DND-41 (cell line): Measurements from ENCODE around the gene ZRANB3.

Experiments used
- ATAC-seq: fragments of 200-7000 bp; cut with Tn5 transposase; 3 replicates; pipeline ENCODE4 v1.9.1; 2021; ENCODE audit warnings: low read depth; ENCODE audit not compliant: insufficient read depth
- DNase-seq: peaks from one replicate; pipeline ENCODE4 v3.0.0-alpha.2; 2020
- H2AFZ ChIP-seq: 2 replicates; pipeline ENCODE4 v1.6.0; 2012; ENCODE audit warnings: low read depth, low read length
- H3K27ac ChIP-seq: 2 replicates; pipeline ENCODE4 v1.5.1; 2012; ENCODE audit warnings: low read length, inconsistent platforms
- H3K27me3 ChIP-seq: fragments of 200-600 bp; sonication (generic); 2 replicates; pipeline ENCODE4 v1.6.0; 2012; ENCODE audit warnings: low read length, mild to moderate bottlenecking, inconsistent platforms; ENCODE audit not compliant: insufficient read depth, poor library complexity
- H3K36me3 ChIP-seq: 2 replicates; pipeline ENCODE4 v1.5.1; 2012; ENCODE audit warnings: low read length, inconsistent platforms; ENCODE audit not compliant: insufficient read depth
- H3K4me1 ChIP-seq: 2 replicates; pipeline ENCODE4 v1.5.1; 2012; ENCODE audit warnings: mild to moderate bottlenecking, low read length; ENCODE audit not compliant: insufficient read depth
- H3K4me2 ChIP-seq: 2 replicates; pipeline ENCODE4 v1.6.0; 2012; ENCODE audit warnings: mild to moderate bottlenecking, moderate library complexity, low read length, inconsistent platforms; ENCODE audit not compliant: insufficient read depth
- H3K4me3 ChIP-seq, 2 experiments: fragments of 200-600 bp in 1 of 2; shearing (Covaris generic) in 1 of 2; 2 replicates each; pipeline ENCODE4 v1.5.1; 2012 to 2016; ENCODE audit warnings: inconsistent platforms in 2 of 2, low read length in 2 of 2, mild to moderate bottlenecking in 2 of 2, low read depth in 1 of 2, moderate library complexity in 1 of 2
- H3K79me2 ChIP-seq: 2 replicates; pipeline ENCODE4 v1.6.0; 2012; ENCODE audit warnings: low read length, inconsistent platforms; ENCODE audit not compliant: insufficient read depth
- H3K9ac ChIP-seq: 2 replicates; pipeline ENCODE4 v1.6.0; 2012; ENCODE audit warnings: low read depth, mild to moderate bottlenecking, inconsistent platforms, low read length, moderate library complexity
- H3K9me3 ChIP-seq: 2 replicates; pipeline ENCODE4 v1.5.1; 2012; ENCODE audit warnings: low read length, moderate library complexity, mild to moderate bottlenecking, inconsistent platforms; ENCODE audit not compliant: insufficient read depth, severe bottlenecking
- H4K20me1 ChIP-seq: 2 replicates; pipeline ENCODE4 v1.6.0; 2012; ENCODE audit warnings: low read length; ENCODE audit not compliant: insufficient read depth
- EZH2 ChIP-seq: IDR thresholded peaks from 3 replicates; pipeline ENCODE4 v1.6.1; 2012; ENCODE audit warnings: borderline replicate concordance, low read depth, mild to moderate bottlenecking, moderate library complexity, low read length, inconsistent platforms; ENCODE audit not compliant: severe bottlenecking
- TF ChIP-seq, protein P1 (sequence below): IDR thresholded peaks from 2 replicates; pipeline ENCODE4 v1.5.1; 2012; ENCODE audit warnings: borderline replicate concordance, low read length, moderate library complexity, mild to moderate bottlenecking; ENCODE audit not compliant: poor library complexity, severe bottlenecking; ENCODE audit errors: extremely low read depth

The ZRANB3 gene

GRCh38 chr2:135386993-135387392 is 144.0 kb downstream of the ZRANB3 start:
- Histone ChIP-seq H3K27ac (no peak overlapping the region), H3K27me3 (no peaks in the 10 kb centered on the region), H3K79me2 (no peaks in the 10 kb centered on the region), H3K4me1 (no peaks in the 10 kb centered on the region), H3K9me3 (peaks cover 3% of the 10 kb centered on the region), H3K4me2 (no peak overlapping the region), H3K9ac (no peak overlapping the region), H2AFZ (no peak overlapping the region), H4K20me1 (no peaks in the 10 kb centered on the region), H3K4me3 (no peak overlapping the region), H3K36me3 (peaks cover 3% of the 10 kb centered on the region; the same call in 1 of the 2 replicates)
- DNase-seq, result no peak
- TF ChIP-seq EZH2, result no peak
- TF ChIP-seq, protein P1, sequence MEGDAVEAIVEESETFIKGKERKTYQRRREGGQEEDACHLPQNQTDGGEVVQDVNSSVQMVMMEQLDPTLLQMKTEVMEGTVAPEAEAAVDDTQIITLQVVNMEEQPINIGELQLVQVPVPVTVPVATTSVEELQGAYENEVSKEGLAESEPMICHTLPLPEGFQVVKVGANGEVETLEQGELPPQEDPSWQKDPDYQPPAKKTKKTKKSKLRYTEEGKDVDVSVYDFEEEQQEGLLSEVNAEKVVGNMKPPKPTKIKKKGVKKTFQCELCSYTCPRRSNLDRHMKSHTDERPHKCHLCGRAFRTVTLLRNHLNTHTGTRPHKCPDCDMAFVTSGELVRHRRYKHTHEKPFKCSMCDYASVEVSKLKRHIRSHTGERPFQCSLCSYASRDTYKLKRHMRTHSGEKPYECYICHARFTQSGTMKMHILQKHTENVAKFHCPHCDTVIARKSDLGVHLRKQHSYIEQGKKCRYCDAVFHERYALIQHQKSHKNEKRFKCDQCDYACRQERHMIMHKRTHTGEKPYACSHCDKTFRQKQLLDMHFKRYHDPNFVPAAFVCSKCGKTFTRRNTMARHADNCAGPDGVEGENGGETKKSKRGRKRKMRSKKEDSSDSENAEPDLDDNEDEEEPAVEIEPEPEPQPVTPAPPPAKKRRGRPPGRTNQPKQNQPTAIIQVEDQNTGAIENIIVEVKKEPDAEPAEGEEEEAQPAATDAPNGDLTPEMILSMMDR, result no peak
- no peak for ATAC-seq

GRCh38 chr2:135378591-135378990 is 152.4 kb downstream of the ZRANB3 start:
- Histone ChIP-seq H2AFZ (no peak overlapping the region), H3K9me3 (peaks cover 7% of the 10 kb centered on the region), H3K4me2 (no peak overlapping the region), H3K9ac (no peak overlapping the region), H4K20me1 (no peaks in the 10 kb centered on the region), H3K79me2 (no peaks in the 10 kb centered on the region), H3K36me3 (peaks cover 5% of the 10 kb centered on the region; the same call in 1 of the 2 replicates), H3K27me3 (no peaks in the 10 kb centered on the region), H3K4me3 (no peak overlapping the region), H3K27ac (no peak overlapping the region), H3K4me1 (no peaks in the 10 kb centered on the region)
- DNase-seq (no peak), ATAC-seq (no peak)
- no peak for TF ChIP-seq EZH2
- TF ChIP-seq, protein P1, result no peak

DNA sequence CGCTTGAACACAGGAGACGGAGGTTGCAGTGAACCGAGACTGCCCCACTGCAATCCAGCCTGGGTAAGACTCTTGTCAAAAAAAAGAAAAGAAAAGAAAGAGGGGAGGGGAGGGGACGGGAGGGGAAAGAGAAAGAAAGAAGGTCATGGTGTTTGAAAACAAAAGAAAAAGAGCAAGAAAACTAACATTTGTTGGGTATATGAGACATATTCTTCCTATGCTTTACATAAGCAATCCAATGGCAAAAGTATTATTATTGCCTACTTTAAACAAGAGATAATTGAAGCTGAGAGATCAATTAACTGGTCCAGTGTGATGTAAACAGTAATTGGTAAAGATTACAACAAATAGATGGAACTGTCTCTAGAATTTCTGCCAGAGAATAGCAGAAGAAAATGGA is 157.3 kb downstream of the ZRANB3 start:
- DNase-seq, result no peak
- no peak for ATAC-seq

More for the DNA sequence above, 157.3 kb downstream of the ZRANB3 start:
- no peak overlapping the region for H3K4me3 ChIP-seq
- H3K36me3 ChIP-seq, result no peaks in the 10 kb centered on the region
- no peaks in the 10 kb centered on the region for H3K9me3 ChIP-seq
- H3K79me2 ChIP-seq, result no peaks in the 10 kb centered on the region
- H2AFZ ChIP-seq, result no peak overlapping the region
- no peaks in the 10 kb centered on the region for H3K4me1 ChIP-seq
- H3K27me3 ChIP-seq, result no peaks in the 10 kb centered on the region
- no peak overlapping the region for H3K4me2 ChIP-seq
- no peak overlapping the region for H3K27ac ChIP-seq
- H3K9ac ChIP-seq, result no peak overlapping the region
- no peaks in the 10 kb centered on the region for H4K20me1 ChIP-seq
- TF ChIP-seq, protein P1, result no peak
- TF ChIP-seq EZH2, result no peak
